Neural cell (in vitro differentiated cells): ENCODE measurements around the gene IFT122. TPM values are rescaled to one million over a fixed set of nuclear protein-coding genes. Genes with fewer than 3 reads are reported as not detected.

Experiments
- H2AFZ ChIP-seq: fragments of 200-600, 300-800 bp; sonication (generic), shearing (Covaris generic); 2 replicates; pipeline ENCODE4 v1.6.0; 2014; ENCODE audit warnings: low read depth, mild to moderate bottlenecking, antibody characterized with exemption, low read length, moderate library complexity
- H3F3A ChIP-seq: fragments of 200-600 bp; shearing (Covaris generic); 2 replicates; pipeline ENCODE4 v1.6.1; 2016; ENCODE audit warnings: mild to moderate bottlenecking, moderate library complexity, mixed read lengths, antibody characterized with exemption, low read length; ENCODE audit not compliant: insufficient read depth, poor library complexity, severe bottlenecking
- H3K27ac ChIP-seq: fragments of 200-600, 300-800 bp; sonication (generic), shearing (Covaris generic); 2 replicates; pipeline ENCODE4 v1.5.1; 2014; ENCODE audit warnings: mild to moderate bottlenecking, low read length, moderate library complexity
- H3K27me3 ChIP-seq: fragments of 300-800, 200-600 bp; sonication (generic), shearing (Covaris generic); 2 replicates; pipeline ENCODE4 v1.6.0; 2014; ENCODE audit warnings: mild to moderate bottlenecking, low read depth, low read length, moderate library complexity; ENCODE audit not compliant: insufficient read depth
- H3K36me3 ChIP-seq: fragments of 300-800, 200-600 bp; sonication (generic), shearing (Covaris generic); 2 replicates; pipeline ENCODE4 v1.5.1; 2014; ENCODE audit warnings: mild to moderate bottlenecking, antibody characterized with exemption, low read length, moderate library complexity; ENCODE audit not compliant: insufficient read depth
- H3K4me2 ChIP-seq: fragments of 300-800, 200-600 bp; sonication (generic), shearing (Covaris generic); 2 replicates; pipeline ENCODE4 v1.6.0; 2014; ENCODE audit warnings: mild to moderate bottlenecking, low read length
- H3K4me3 ChIP-seq: fragments of 300-800, 200-600 bp; sonication (generic), shearing (Covaris generic); 2 replicates; pipeline ENCODE4 v1.5.1; 2014; ENCODE audit warnings: mild to moderate bottlenecking, low read length, moderate library complexity
- H3K79me2 ChIP-seq: fragments of 200-600 bp; shearing (Covaris generic); replicated peaks from 2 replicates; pipeline ENCODE4 v1.6.0; 2014; ENCODE audit warnings: mild to moderate bottlenecking, low read length, moderate library complexity; ENCODE audit not compliant: insufficient read depth
- H3K9ac ChIP-seq: fragments of 300-800, 200-600 bp; sonication (generic), shearing (Covaris generic); 2 replicates; pipeline ENCODE4 v1.6.1; 2016; ENCODE audit warnings: mild to moderate bottlenecking, low read length, mixed read lengths
- H3K9me2 ChIP-seq: fragments of 200-600 bp; shearing (Covaris generic); 2 replicates; pipeline ENCODE4 v1.6.1; 2016; ENCODE audit warnings: mild to moderate bottlenecking, low read length, mixed read lengths; ENCODE audit not compliant: insufficient read depth
- H3K9me3 ChIP-seq: fragments of 200-600, 300-800 bp; sonication (generic), shearing (Covaris generic); 2 replicates; pipeline ENCODE4 v1.6.1; 2016; ENCODE audit warnings: mild to moderate bottlenecking, mixed run types, low read length, moderate library complexity, mixed read lengths
- H4K20me1 ChIP-seq: fragments of 200-600 bp; shearing (Covaris generic); 2 replicates; pipeline ENCODE4 v1.6.1; 2016; ENCODE audit warnings: mild to moderate bottlenecking, mixed run types; ENCODE audit not compliant: insufficient read depth
- EP300 ChIP-seq: fragments of 450-650 bp; conservative IDR thresholded peaks from 2 replicates; pipeline ENCODE4 v1.6.1; 2014; ENCODE audit warnings: antibody characterized with exemption, mild to moderate bottlenecking, moderate library complexity; ENCODE audit not compliant: poor library complexity, severe bottlenecking
- EZH2 ChIP-seq: fragments of 200-600, 300-800 bp; shearing (Covaris generic), sonication (generic); IDR thresholded peaks from 2 replicates; pipeline ENCODE4 v1.6.1; 2014; ENCODE audit warnings: antibody characterized with exemption, low read length, borderline replicate concordance, mild to moderate bottlenecking; ENCODE audit not compliant: insufficient read depth, poor library complexity, severe bottlenecking
- MXI1 ChIP-seq: fragments of 450-650 bp; conservative IDR thresholded peaks from 2 replicates; pipeline ENCODE4 v1.6.1; 2014; ENCODE audit warnings: antibody characterized with exemption, mild to moderate bottlenecking; ENCODE audit not compliant: poor library complexity, severe bottlenecking
- POLR2AphosphoS5 ChIP-seq: IDR thresholded peaks from 2 replicates; pipeline ENCODE4 v1.6.1; 2012
- RAD21 ChIP-seq: fragments of 450-650 bp; conservative IDR thresholded peaks from 2 replicates; pipeline ENCODE4 v1.6.1; 2014; ENCODE audit warnings: antibody characterized with exemption, mild to moderate bottlenecking, moderate library complexity
- SMC3 ChIP-seq: fragments of 450-650 bp; conservative IDR thresholded peaks from 2 replicates; pipeline ENCODE4 v1.6.1; 2014; ENCODE audit warnings: antibody characterized with exemption, mild to moderate bottlenecking, moderate library complexity; ENCODE audit not compliant: poor library complexity
- TAF1 ChIP-seq: IDR thresholded peaks from 2 replicates; pipeline ENCODE4 v1.6.1; 2012; ENCODE audit warnings: low read depth
- polyA plus RNA-seq: library from polyadenylated mRNA; depleted of rRNA; stranded (reverse); fragments of >200 nt; gene quantifications from 2 replicates; pipeline ENCODE4 v1.2.3, GENCODE V29; 2014
- TF ChIP-seq, protein P1 (sequence below): fragments of 450-650 bp; IDR thresholded peaks from 2 replicates; pipeline ENCODE4 v1.5.1; 2014; ENCODE audit warnings: antibody characterized with exemption, mild to moderate bottlenecking, moderate library complexity; ENCODE audit not compliant: poor library complexity, severe bottlenecking
- TF ChIP-seq, protein P2 (sequence below): IDR thresholded peaks from 2 replicates; pipeline ENCODE4 v1.6.1; 2012; ENCODE audit warnings: borderline replicate concordance

IFT122 gene
- polyA plus RNA-seq, 1 donor from 2014 or later = 28.3 TPM

DNA sequence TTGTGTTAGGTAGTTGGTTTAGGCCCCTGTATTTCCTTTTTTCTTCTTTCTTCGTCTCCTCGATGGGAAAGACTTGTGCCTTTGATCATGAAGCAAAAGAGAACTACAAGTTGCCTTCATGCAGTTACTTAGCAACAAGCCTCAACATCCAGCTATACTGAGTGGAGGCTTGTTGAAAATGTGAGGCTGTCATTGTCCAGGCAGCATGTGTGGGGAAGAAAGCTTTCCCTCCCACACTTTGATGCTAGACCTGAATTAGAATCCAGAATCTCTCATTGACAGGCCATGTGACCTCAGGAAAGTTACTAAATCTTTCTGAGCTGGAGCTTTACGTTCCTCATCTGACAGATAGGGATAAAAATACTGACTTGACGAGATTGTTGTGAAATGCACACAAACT is 23.7 kb downstream of the IFT122 start:
- H3K27me3 ChIP-seq = no peaks in the 10 kb centered on the region
- H2AFZ ChIP-seq = no peak overlapping the region
- H3K27ac ChIP-seq = no peak overlapping the region
- H3K79me2 ChIP-seq = no peaks in the 10 kb centered on the region
- no peak overlapping the region for H3K4me3 ChIP-seq
- H3K9ac ChIP-seq = no peak overlapping the region
- no peak for TF ChIP-seq MXI1
- no peak for TF ChIP-seq POLR2AphosphoS5
- TF ChIP-seq, protein P1, sequence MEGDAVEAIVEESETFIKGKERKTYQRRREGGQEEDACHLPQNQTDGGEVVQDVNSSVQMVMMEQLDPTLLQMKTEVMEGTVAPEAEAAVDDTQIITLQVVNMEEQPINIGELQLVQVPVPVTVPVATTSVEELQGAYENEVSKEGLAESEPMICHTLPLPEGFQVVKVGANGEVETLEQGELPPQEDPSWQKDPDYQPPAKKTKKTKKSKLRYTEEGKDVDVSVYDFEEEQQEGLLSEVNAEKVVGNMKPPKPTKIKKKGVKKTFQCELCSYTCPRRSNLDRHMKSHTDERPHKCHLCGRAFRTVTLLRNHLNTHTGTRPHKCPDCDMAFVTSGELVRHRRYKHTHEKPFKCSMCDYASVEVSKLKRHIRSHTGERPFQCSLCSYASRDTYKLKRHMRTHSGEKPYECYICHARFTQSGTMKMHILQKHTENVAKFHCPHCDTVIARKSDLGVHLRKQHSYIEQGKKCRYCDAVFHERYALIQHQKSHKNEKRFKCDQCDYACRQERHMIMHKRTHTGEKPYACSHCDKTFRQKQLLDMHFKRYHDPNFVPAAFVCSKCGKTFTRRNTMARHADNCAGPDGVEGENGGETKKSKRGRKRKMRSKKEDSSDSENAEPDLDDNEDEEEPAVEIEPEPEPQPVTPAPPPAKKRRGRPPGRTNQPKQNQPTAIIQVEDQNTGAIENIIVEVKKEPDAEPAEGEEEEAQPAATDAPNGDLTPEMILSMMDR = no peak
- no peak overlapping the region for H3K4me2 ChIP-seq
- H3K36me3 ChIP-seq = no peaks in the 10 kb centered on the region
- H3F3A ChIP-seq = no peaks in the 10 kb centered on the region
- no peaks in the 10 kb centered on the region for H4K20me1 ChIP-seq
- H3K9me2 ChIP-seq = no peaks in the 10 kb centered on the region
- H3K9me3 ChIP-seq = no peaks in the 10 kb centered on the region

DNA sequence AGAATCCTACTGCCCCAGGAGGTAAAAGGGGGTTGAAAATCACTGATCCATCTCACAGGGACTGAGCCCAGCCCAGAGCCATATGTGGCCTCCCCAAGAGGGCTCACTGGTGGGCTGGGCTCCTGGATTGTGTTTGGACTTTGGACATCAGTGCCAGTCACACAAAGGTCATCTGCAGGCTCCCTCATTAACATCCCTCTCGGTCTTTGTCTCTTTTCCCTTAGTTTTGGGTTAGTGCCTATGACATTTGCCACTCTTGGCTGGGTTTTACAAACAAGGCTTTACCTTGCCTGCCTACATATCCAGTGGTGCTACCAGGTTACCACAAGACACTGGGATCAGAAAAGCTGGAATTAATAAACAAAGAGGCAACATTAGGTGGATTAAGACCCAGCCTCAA is 27.9 kb downstream of the IFT122 start:
- TF ChIP-seq EZH2 (no peak), MXI1 (no peak), SMC3 (no peak), RAD21 (no peak), EP300 (no peak), POLR2AphosphoS5 (no peak), TAF1 (no peak)
- TF ChIP-seq, protein P1 = no peak
- TF ChIP-seq, protein P2, sequence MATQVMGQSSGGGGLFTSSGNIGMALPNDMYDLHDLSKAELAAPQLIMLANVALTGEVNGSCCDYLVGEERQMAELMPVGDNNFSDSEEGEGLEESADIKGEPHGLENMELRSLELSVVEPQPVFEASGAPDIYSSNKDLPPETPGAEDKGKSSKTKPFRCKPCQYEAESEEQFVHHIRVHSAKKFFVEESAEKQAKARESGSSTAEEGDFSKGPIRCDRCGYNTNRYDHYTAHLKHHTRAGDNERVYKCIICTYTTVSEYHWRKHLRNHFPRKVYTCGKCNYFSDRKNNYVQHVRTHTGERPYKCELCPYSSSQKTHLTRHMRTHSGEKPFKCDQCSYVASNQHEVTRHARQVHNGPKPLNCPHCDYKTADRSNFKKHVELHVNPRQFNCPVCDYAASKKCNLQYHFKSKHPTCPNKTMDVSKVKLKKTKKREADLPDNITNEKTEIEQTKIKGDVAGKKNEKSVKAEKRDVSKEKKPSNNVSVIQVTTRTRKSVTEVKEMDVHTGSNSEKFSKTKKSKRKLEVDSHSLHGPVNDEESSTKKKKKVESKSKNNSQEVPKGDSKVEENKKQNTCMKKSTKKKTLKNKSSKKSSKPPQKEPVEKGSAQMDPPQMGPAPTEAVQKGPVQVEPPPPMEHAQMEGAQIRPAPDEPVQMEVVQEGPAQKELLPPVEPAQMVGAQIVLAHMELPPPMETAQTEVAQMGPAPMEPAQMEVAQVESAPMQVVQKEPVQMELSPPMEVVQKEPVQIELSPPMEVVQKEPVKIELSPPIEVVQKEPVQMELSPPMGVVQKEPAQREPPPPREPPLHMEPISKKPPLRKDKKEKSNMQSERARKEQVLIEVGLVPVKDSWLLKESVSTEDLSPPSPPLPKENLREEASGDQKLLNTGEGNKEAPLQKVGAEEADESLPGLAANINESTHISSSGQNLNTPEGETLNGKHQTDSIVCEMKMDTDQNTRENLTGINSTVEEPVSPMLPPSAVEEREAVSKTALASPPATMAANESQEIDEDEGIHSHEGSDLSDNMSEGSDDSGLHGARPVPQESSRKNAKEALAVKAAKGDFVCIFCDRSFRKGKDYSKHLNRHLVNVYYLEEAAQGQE = no peak

More for the DNA sequence above, 27.9 kb downstream of the IFT122 start:
- Histone ChIP-seq H3K79me2 (no peaks in the 10 kb centered on the region), H2AFZ (no peak overlapping the region), H3K4me2 (no peak overlapping the region), H3K9me3 (no peaks in the 10 kb centered on the region), H3K27ac (no peak overlapping the region), H3K4me3 (no peak overlapping the region), H3K9ac (no peak overlapping the region), H3K9me2 (no peaks in the 10 kb centered on the region), H3K36me3 (no peaks in the 10 kb centered on the region), H4K20me1 (no peaks in the 10 kb centered on the region), H3K27me3 (no peaks in the 10 kb centered on the region), H3F3A (no peaks in the 10 kb centered on the region)
